ENCODE results near the gene HOXD1.

The HOXD1 gene

DNA sequence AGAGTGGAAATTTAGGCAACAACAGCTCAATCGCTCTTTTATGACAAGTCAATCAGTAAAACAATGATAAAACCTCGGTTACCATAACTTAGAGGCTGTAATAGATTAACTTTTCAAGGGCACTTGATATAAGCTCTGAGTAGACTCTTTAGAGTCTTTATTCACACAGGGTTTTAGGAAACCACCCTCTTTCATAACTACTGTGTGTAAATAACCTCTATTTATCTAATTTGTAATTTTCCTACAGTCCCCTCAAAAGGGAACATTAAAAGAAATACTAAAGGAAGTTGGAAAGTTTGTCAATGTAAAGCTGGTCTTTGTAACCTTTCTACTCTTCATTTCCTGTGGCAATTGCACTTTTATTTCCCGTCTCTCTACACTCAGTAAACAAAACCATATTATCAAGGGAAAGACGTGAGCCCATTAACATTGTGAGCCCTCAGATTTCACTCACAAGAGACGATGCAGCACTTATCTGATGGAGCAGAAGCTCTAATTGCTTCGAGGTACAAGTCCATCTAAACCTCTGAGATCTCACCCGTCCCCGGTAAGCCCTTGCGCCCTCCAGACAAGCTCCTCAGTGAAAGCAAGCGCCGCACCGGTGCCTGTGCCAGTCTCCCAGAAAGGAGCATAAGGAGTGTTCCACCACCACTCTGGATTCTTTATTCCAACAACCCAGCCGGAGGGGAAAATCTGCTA lies 1.1 kb upstream of the HOXD1 start:
- DNase-seq = no peak

DNA sequence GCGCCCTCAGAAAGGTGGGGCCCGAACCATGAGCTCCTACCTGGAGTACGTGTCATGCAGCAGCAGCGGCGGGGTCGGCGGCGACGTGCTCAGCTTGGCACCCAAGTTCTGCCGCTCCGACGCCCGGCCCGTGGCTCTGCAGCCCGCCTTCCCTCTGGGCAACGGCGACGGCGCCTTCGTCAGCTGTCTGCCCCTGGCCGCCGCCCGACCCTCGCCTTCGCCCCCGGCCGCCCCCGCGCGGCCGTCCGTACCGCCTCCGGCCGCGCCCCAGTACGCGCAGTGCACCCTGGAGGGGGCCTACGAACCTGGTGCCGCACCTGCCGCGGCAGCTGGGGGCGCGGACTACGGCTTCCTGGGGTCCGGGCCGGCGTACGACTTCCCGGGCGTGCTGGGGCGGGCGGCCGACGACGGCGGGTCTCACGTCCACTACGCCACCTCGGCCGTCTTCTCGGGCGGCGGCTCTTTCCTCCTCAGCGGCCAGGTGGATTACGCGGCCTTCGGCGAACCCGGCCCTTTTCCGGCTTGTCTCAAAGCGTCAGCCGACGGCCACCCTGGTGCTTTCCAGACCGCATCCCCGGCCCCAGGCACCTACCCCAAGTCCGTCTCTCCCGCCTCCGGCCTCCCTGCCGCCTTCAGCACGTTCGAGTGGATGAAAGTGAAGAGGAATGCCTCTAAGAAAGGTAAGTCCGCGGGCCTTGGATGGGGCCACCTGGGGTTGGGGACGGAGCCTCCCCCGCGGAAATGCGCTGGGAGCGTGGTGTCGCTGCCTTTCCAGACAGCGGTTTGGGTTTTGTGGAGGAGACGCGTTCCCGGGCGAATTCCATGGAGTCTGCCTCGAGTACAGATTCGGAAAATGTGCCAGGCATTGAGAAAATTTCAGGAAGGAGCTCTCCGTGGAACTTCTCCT lies 559 bp downstream of the HOXD1 start:
- DNase-seq = no peak

DNA sequence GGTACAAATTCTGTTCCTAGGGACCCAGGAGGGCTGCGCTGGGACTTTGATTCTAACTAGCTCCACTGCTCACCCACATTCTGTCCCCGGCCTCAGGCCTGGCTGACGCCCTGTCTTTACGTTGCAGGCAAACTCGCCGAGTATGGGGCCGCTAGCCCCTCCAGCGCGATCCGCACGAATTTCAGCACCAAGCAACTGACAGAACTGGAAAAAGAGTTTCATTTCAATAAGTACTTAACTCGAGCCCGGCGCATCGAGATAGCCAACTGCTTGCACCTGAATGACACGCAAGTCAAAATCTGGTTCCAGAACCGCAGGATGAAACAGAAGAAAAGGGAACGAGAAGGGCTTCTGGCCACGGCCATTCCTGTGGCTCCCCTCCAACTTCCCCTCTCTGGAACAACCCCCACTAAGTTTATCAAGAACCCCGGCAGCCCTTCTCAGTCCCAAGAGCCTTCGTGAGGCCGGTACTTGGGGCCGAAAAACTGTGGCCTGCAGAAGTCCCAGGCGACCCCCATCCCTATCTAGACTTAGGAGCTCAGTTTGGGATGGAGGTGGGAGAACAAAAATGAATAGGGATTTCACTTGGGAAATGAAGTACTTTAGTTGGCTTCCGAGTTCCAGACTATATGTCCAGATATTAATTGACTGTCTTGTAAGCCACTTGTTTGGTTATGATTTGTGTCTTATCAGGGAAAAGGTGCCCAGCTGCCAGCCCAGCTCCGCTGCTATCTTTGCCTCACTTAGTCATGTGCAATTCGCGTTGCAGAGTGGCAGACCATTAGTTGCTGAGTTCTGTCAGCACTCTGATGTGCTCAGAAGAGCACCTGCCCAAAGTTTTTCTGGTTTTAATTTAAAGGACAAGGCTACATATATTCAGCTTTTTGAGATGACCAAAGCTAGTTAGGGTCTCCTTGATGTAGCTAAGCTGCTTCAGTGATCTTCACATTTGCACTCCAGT lies 1.5 kb downstream of the HOXD1 start:
- no peak for DNase-seq

DNA sequence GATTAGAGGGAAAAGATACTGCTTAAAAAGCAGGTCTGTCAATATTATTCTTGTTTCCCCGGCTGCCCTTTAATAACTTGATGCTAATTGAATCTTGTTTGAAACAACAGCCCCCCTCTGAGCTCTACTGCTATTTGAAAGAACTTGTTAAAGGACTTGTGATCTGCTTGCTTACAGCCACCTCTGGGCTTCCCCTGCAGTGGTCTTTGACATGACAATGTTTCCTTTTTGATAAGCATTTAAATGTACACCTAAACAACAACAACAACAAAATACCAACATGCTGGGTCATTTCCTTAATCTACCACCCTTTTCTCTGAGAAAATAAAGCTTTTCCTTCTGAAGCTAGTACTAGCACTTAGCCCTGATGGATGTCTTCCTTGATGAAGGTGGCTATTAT lies 3.9 kb downstream of the HOXD1 start:
- no peak for DNase-seq

DNA sequence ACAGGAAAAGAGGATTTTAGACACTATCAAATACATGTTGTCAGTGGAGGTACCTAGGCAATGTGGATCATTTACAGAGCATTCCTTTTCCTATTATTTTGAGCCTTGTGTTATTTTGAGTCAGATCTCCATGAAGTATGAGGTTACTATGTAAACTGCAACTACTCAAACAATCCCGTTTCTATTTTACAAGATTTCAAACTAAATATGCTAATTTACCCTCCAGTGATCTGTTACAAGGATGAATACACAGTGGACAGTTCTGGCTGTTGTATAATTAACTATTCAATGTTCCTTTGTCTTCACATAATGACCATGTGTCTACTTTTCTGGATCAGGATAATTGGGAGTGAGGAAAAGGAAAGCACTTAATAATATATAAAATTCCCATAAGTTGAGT lies 4.6 kb downstream of the HOXD1 start:
- no peak for DNase-seq

DNA sequence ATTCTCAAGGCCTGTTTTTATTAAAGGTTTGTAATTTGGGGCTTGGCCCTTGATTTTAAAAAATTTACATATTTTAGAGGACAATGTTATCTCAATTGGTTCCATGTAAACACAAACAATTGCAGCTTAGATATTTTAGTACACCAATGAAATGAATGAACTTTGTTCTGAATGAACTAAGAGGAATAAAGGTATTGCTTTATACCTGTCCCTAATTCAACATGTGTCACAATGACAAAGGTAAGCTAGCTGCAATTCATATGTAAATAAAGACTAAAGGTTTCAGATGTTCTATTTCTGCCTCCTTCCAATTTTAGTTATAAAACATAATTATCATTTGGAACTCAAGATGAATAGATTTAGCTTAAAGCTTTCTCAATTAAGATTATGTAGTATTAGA lies 11.4 kb downstream of the HOXD1 start:
- no peak for DNase-seq

DNA sequence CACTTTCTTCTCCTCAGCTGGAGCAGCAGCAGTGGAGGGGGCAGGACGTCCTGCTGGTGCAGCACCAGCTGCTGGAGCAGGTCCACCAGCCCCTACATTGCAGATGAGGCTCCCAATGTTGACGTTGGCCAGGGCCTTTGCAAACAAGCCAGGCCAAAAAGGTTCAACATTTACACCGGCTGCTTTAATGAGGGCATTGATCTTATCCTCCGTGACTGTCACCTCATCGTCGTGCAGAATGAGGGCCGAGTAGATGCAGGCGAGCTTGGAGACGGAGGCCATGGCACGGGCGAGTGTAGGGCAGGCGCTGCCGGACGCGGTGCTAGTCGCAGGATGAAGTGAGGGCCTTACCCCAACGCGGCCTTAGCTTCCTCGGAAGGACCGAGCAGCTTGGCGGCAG lies 12.5 kb downstream of the HOXD1 start:
- no peak for DNase-seq

DNA sequence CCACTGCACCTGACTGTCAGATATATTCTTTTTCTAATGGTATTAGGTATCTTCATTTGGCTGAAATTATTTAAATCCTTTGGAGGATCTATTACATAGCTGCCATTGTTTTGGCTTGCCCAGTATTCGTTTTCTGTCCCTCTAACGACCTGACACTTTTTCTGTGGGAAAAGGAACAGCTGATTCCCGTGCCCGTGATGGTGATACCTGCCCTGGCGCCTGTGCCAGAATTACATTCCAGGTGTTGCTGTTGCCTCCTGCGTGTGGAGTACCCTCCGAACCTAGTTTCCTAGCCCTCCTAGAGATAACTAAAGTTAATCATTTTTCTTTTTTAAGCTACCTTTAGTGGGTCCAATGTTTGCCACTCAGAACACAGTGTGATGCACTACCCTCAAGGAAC lies 14.0 kb downstream of the HOXD1 start:
- no peak for DNase-seq

DNA sequence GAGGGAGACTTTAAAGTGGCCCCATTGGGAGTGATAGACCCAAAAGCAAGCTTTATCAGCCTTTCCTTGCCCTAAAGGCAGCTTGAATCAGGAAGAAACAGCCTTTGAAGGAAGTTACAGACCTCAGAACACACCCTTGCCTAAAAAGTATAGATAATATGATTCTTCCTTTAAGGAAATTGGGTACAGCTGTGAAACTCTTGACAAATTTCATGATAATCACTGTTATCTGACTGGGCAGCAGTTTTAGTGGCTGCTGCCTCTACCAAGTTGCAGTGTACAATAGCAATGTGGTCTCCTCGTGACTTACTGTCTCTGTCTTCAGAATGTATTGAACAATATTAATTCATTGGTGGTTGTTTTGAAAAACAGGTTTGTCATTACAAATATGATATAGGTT lies 16.7 kb downstream of the HOXD1 start:
- no peak for DNase-seq

DNA sequence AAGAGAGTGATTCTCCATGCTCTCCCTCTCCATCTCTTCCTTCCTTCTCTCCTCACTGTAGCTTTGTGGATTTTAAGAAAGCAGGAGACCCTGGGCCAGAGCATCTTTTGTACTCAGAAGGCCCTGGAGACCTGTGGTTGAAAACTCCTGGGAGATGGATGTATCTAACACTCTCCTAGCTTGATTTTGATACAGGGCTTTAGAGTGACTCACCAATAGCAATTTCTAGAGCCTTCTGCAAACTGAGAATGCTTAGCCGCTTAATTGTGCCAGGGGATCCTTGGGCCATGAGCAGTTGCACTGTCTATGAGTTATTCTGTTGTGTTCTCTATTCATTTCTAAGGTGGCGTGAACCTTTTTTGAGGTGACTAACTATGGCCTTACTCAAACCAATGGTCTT lies 17.7 kb downstream of the HOXD1 start:
- DNase-seq = no peak

DNA sequence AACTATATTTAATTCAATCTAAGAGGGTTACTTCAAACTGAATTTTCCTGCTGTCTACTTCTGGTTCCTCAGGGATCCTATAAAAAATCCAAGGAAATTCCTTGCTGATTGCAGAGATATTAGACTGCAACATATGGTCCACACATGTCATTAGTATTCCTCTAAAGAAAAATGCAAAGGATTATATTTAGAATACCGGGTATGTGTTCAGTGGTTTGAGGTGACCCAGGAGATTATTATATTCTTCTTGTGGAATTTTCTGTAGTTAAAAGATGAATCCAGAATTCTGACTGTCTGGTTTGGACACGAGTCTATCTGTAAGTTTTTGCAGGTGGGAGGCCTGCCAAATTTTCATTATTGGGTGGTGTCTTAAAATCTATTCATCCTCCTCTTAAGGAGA lies 18.2 kb downstream of the HOXD1 start:
- no peak for DNase-seq

DNA sequence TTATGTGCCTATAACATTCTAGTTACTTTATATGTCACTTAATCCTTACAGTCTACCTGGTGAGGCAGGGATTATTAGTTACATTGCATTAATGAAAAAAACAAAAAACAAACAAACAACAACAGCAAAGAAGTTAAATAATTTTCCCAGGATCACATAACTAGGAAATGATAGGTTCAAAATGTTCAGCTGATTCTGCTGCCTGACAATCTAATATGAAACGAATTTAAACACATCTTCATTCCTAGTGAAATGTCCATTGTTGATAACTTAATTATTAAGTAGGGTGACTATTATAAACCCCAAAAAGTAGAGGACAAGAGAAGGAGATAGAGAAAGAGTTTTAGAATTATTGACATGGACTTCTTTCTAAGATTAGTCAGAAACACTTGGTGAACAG lies 22.6 kb downstream of the HOXD1 start:
- DNase-seq = no peak

DNA sequence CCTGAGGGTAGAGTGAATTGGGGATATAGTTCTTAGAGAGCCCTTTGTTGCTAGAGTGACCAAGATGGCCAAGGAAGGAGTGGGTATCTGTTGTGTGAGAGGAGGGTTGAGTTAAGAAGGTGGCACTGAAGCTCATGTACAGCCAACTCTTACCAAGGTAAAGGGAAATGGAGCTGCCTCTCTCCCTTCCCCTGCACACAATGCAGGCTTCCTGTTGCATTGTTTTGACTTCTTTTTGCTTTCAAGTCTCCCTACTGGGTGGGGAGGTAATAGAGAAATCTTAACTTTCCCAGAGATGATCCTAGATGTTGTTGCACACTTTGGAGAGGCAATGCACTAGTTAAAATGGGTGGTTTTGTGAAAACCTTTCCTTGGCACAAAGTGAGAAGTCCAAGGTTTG lies 23.8 kb downstream of the HOXD1 start:
- DNase-seq = no peak

DNA sequence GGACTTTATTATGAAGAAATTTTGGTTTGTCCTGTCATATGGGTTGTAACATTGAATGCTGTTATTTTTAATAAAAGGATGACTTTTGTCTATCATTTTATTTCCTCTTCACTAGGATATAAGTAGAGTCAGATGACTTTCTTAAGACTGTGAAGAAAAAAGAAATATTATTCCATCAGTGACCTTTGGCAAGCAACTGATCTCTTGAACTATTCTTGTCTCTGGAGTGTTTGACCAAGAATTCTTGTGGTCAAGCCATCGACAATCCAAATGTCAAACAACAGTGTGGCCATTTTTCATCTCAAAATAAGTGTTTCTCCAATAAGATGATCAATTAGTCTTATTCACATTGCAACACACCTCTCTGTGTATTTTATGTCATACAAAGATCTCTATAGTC lies 24.9 kb downstream of the HOXD1 start:
- DNase-seq = no peak

DNA sequence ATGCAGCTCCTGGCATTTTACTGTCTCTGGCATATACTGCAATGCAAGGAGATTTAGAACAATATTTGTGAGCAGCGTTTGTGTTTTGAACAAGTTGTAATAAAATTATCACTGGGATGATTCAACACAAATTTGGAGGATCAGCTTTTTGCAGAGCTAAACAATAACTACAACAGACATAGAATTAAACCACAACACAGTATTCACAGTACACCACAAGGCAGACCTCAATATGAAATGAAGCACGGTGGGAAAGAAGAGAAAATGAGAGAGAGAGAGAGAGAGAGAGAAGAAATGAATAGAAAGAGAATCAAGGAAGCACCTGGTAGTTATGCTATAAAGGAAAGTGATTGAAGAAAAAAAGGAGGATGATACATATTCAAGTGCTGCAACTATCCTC lies 39.4 kb downstream of the HOXD1 start:
- no peak for DNase-seq

DNA sequence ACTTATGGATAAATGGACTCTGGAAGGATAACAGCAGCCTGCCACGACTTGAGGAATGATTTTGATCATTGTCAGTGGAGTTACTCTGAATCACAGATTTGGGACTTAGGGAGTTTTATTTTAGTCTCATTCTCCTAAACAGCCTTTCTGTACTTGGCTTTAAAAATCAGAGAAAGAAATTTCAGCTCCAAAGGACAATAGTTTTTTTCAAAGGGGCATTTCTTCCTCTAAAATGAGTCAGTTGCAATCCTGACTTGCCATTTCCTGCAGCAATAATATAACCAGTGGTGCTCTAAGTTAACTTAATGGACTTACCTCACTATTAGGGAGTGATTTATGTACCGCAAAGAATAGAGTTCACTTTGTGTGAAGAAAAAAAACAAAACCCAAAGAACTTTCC lies 45.7 kb downstream of the HOXD1 start:
- no peak for DNase-seq

DNA sequence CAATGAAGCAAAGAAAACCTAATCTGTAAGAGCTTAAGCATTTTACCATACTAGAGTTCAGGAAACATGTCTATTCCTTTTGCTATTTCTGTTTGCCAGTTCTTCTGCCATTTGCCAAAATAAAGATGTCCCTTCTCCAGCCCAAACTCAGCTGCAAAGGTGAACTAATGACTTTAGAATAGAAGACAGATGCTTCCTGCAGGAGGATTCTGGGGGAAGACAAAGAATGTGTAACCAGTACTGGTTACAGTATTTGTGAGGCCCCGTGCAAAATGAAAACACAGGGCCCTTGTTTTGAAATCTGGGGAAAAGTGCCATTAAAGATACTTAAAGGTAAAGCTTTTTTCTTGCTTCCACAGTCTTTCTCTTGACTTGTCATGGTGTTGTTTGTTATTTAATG lies 46.5 kb downstream of the HOXD1 start:
- no peak for DNase-seq

DNA sequence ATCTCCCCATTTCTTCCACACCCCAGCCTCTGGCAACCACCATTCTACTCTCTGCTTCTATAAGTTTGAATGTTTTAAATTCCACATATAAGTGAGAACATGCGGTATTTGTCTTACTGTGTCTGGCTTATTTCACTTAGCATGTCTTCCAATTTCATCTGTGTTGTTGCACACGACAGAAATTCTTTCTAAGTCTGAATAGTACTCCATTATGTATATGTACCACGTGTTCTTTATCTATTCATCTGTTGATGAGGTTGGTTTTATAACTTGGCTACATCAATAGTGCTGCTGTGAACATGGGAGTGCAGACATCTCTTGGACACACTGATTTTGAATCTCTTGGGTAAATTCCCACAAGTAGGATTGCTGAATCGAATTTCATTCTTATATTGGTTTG lies 49.0 kb downstream of the HOXD1 start:
- DNase-seq = no peak

DNA sequence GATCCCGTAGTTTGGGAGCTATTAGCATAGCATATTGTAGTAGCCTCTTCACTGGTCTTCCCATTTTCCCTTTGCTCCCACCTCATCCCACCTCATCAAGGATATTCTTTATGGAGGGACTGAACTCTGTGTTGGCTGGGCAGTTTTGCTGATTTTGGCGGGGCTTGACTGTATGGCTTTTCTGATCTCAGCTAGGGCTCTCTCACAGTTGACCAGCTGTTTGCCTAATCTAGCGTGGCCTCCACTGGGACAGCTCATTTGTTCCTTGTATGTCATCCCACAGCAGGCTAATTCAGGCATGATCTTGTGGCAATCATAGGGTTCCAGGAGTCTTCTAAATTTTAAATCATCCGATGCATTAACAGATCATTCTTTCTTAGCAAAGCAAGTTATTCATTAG lies 50.6 kb downstream of the HOXD1 start:
- DNase-seq = no peak

DNA sequence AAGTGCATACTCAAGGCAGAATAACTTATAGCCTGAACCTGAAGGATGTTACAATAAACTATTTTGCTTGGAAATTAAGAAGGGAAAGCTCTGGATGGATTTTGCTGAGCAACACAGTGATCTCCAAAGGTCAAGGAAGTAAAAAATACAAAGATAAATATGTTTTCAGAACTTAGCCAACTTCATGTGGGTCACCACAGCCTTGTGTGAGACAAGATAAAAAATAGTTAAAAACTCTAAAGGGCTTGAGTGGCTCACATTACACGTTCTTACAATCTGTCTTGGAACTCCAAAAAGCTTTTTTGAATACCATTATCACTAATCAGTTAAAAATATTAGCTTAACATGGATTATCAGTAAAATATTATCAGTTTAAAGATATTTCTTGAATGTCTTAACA lies 51.8 kb downstream of the HOXD1 start:
- DNase-seq = no peak

All from AML-193 (cell line).